Dendritic cell treated with granulocyte-macrophage colony-stimulating factor and Interleukin-4, amounts not matched to agents 40 ng/mL and 50 ng/mL, for 4 days (primary cell): Measurements from ENCODE around the gene SMC2.

Source experiments
- H3K27ac Mint-ChIP-seq: one replicate; pipeline ENCODE4 v1.8.0; 2022; ENCODE audit warnings: mild to moderate bottlenecking, mixed read lengths
- H3K27me3 Mint-ChIP-seq: one replicate; pipeline ENCODE4 v1.8.0; 2022; ENCODE audit warnings: mild to moderate bottlenecking, mixed read lengths
- H3K36me3 Mint-ChIP-seq: one replicate; pipeline ENCODE4 v1.8.0; 2022; ENCODE audit warnings: low read depth, mixed read lengths
- H3K4me1 Mint-ChIP-seq: one replicate; pipeline ENCODE4 v1.8.0; 2022; ENCODE audit warnings: low read depth, mixed read lengths
- H3K4me3 Mint-ChIP-seq: one replicate; pipeline ENCODE4 v1.8.0; 2022; ENCODE audit warnings: mild to moderate bottlenecking, moderate library complexity, mixed read lengths
- H3K9me3 Mint-ChIP-seq: one replicate; pipeline ENCODE4 v1.8.0; 2022; ENCODE audit warnings: mixed read lengths
- intact Hi-C: fragments of 100-400 bp; cut with micrococcal nuclease; formaldehyde crosslinking; loops from one replicate; pipeline ENCODE4 v1.15.0; 2022

Gene SMC2

DNA sequence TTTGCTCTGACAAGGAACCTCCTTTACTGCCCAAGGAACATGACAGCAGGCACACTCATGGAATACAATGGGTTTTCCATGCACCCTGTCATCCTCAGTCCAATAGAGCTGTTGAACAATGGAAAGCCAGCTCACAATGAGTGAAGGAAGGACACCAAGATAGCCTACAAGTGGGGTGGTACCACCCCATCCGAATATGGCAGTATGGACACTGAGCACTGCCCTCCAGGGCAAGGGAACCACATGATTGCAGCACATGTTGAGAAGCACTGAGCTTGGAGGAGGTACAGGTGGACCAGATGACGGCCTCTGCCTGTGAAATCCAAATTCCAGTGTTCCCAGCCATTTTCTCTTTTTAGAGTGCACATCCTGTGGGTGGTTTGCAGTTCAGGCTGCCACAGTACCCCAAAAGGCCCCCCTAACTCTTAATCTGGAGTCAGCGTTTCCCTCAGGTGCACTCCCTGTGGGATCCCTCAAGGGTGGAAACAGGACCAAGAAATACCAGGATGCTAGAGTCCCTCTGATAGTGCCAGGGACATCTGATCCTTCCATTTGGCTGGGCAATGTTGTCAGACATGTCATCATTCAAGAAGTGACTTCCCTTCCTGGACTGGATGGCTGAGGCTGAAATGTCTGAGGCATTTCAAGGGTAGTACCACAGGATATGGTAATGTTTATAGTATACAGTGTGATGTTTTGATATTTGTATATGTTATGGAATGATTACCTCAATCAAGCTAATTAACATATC, 48.9 kb downstream of the SMC2 start:
- H3K4me3 Mint-ChIP-seq, result no peak overlapping the region
- no peaks in the 10 kb centered on the region for H3K9me3 Mint-ChIP-seq
- no peaks in the 10 kb centered on the region for H3K27me3 Mint-ChIP-seq
- intact Hi-C loops, result no loop called here
- H3K27ac Mint-ChIP-seq, result no peak overlapping the region
- no peaks in the 10 kb centered on the region for H3K4me1 Mint-ChIP-seq
- H3K36me3 Mint-ChIP-seq, result peaks cover 26% of the 10 kb centered on the region

DNA sequence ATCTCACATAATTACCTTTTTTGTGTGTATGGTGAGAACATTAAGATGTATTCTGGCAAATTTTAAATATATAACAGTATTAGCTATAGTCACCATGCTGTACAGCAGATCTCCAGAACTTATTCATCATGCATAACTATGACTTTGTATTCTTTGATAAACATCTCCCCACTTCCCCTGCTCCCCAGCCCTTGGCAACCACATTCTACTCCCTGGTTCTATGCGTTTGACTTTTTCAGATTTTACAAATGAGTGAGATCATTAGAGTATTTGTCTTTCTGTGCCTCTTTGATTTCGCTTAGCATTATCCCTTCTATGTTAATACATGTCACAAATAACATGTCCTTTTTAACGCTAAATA, 49.4 kb downstream of the SMC2 start:
- intact Hi-C loops, result no loop called here
- H3K36me3 Mint-ChIP-seq, result peaks cover 26% of the 10 kb centered on the region
- no peak overlapping the region for H3K4me3 Mint-ChIP-seq
- H3K27ac Mint-ChIP-seq, result no peak overlapping the region
- no peaks in the 10 kb centered on the region for H3K9me3 Mint-ChIP-seq
- no peaks in the 10 kb centered on the region for H3K4me1 Mint-ChIP-seq
- no peaks in the 10 kb centered on the region for H3K27me3 Mint-ChIP-seq

DNA sequence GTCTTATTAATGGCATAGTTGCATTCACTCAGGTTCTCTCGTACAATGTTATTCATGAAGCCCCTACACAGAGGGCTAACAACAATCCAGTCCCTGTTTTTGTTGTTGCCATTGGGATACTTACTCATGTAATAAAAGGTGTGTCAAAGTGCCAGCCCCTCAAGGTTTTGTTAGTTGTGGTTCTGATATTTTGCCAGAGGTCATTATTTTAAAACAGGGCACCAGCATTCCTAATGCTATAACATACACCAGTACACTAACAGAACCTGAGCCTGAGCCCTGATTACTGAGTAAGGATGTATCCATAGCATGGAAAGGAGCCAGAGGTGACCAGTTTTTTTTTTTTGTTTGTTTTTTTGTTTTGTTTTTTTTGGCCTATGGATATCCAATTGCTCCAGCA, 50.2 kb downstream of the SMC2 start:
- intact Hi-C loops, result no loop called here
- Mint-ChIP-seq H3K4me3 (no peak overlapping the region), H3K27me3 (no peaks in the 10 kb centered on the region), H3K4me1 (no peaks in the 10 kb centered on the region), H3K36me3 (peaks cover 26% of the 10 kb centered on the region), H3K9me3 (no peaks in the 10 kb centered on the region), H3K27ac (no peak overlapping the region)

DNA sequence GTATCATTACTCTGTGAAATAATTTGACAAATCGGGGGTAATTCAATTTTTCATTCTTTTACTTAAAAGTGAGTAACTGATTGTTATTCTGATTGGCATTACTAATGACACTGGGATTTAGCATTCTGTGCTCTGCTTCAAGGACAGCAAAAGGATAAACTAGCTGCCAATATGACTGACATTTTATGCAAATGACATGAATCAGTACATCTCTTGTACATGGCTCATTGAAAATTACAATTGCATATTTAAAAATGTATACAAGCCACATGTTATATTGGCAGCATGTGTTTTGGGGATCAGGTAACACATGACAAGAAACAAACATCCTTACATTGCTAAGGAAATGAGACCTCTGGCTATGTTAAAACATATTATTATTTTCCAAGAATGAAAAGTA, 79.0 kb downstream of the SMC2 start:
- intact Hi-C loops, result no loop called here
- Mint-ChIP-seq H3K4me3 (no peak overlapping the region), H3K27me3 (no peaks in the 10 kb centered on the region), H3K4me1 (no peaks in the 10 kb centered on the region), H3K36me3 (no peaks in the 10 kb centered on the region), H3K27ac (no peak overlapping the region), H3K9me3 (peaks cover 5% of the 10 kb centered on the region)

DNA sequence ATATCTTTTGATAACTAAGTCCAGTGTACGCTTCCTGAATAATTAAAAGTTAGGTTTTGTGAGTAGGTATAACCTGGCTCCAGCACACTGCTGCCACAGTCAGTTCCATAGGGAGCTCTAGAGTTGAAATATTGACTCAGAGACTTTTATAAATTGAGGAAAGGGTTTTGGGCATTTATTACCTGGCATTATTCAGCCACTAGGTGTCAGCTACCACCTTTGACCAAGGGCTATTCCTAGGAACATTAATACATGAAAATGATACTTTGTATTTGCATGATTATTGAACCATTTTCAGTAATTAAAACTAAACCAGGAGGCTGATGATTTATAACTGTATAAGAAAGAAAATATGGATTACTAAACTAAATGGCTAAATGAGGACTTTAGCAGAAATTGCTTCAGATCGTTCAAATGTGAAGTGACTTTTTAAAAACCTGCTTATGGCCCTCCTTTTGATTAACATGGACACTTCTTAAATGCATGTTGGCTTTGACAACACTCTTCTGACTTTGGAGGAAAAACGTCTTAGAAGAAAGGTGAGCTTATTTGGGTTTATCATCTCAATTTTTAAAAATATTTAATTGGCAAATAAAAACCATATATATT, 83.0 kb downstream of the SMC2 start:
- Mint-ChIP-seq H3K36me3 (no peaks in the 10 kb centered on the region), H3K27me3 (no peaks in the 10 kb centered on the region), H3K4me3 (no peak overlapping the region), H3K27ac (no peak overlapping the region), H3K4me1 (no peaks in the 10 kb centered on the region), H3K9me3 (no peaks in the 10 kb centered on the region)
- intact Hi-C loops, result no loop called here

DNA sequence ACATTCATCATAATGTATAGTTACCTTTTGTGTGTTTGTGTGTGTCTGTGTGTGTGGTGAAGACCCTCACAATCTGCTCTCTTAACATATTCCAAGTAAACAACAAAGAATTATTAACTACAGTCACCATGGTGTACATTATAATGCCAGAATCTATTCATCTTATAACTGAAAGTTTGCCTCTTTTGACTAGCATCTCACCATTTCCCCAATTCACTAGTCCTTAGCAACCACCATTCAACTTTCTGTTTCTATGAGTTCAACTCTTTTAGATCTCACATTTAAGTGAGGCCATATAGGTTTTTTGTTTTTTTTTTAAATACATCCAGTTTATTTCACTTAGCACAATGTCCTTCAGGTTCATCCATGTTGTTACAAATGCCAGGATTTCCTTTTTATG, 83.6 kb downstream of the SMC2 start:
- Mint-ChIP-seq H3K4me1 (no peaks in the 10 kb centered on the region), H3K27ac (no peak overlapping the region), H3K4me3 (no peak overlapping the region), H3K27me3 (no peaks in the 10 kb centered on the region), H3K9me3 (no peaks in the 10 kb centered on the region), H3K36me3 (no peaks in the 10 kb centered on the region)
- intact Hi-C loops, result no loop called here
